ENCODE measurements around the gene HOMER2. TPM values are rescaled to one million over a fixed set of nuclear protein-coding genes. Genes with fewer than 3 reads are reported as not detected.

Gene HOMER2
- total and polyA plus RNA-seq, 9 of the 15 experiments (the other 6 are each of a cell fraction or from before 2014, with no cell fraction given) = 0.13 to 0.47 (median 0.29) TPM; not detected in 1

- TF ChIP-seq FOXM1 (IDR thresholded peaks at IDR 0.05; ENCODE audit: low read depth) (peak; percentile 83), FOXM1 (CRISPR knock-in tag; IDR thresholded peaks at IDR 0.05; ENCODE audit: low read depth) (no peak), MAZ (CRISPR knock-in tag; conservative IDR thresholded peaks at IDR 0.05 in 1 of 2, IDR thresholded peaks at IDR 0.05 in 1 of 2) (peak; percentile 77 to 83), SLC30A9 (CRISPR knock-in tag; IDR thresholded peaks at IDR 0.05) (no peak), ZBTB34 (CRISPR knock-in tag; IDR thresholded peaks at IDR 0.05) (no peak), MBD1 (CRISPR knock-in tag; IDR thresholded peaks at IDR 0.05) (no peak), ZNF518B (CRISPR knock-in tag; IDR thresholded peaks at IDR 0.05) (no peak), DLX4 (CRISPR knock-in tag; IDR thresholded peaks at IDR 0.05) (no peak), HIVEP1 (CRISPR knock-in tag; IDR thresholded peaks at IDR 0.05) (no peak), SRSF1 (IDR thresholded peaks at IDR 0.05; ENCODE audit: low read depth, low read length) (no peak), KDM5B (IDR thresholded peaks at IDR 0.05; ENCODE audit: insufficient replicate concordance, low read depth, low read length) (no peak), FOXK2 (conservative IDR thresholded peaks at IDR 0.05 in 1 of 2, IDR thresholded peaks at IDR 0.05 in 1 of 2; ENCODE audit: low read depth in 2 of 2) (peak; percentile 33 to 57; a peak in 2 of 4 replicates), ZNF280B (CRISPR knock-in tag; IDR thresholded peaks at IDR 0.05) (no peak), ETS1 (conservative IDR thresholded peaks at IDR 0.05; ENCODE audit: control insufficient read depth, low read depth, low read length) (peak; percentile 96), NFE2 (IDR thresholded peaks at IDR 0.05; ENCODE audit: low read depth) (peak; percentile 10; the same call in 1 of the 2 replicates)
Measured at GRCh38 chr15:82849556-82850512, 102.7 kb downstream of the HOMER2 start (continued).

Data from K562 (cell line).